ACHN (cell line): ENCODE data around the gene PNPLA1.

ENCODE experiments used
- DNase-seq: peaks from one replicate; pipeline ENCODE4 v3.0.0-alpha.2; 2015
- in situ Hi-C: cut with HindIII; loops from 2 replicates; pipeline ENCODE4 v1.10.0; 2017; ENCODE audit warnings: low sequenced_read_pairs, low pct_ligation_motif_present, low pct_unique_long_range_greater_than_20kb

PNPLA1 gene

GRCh38 chr6:36277946-36278470, 8.1 kb downstream of the PNPLA1 start:
- in situ Hi-C loops = no loop called here
- DNase-seq = no peak

GRCh38 chr6:36280467-36280866, 10.6 kb downstream of the PNPLA1 start:
- in situ Hi-C loops = no loop called here
- no peak for DNase-seq

GRCh38 chr6:36280983-36281382, 11.1 kb downstream of the PNPLA1 start:
- in situ Hi-C loops = no loop called here
- DNase-seq = no peak

DNA sequence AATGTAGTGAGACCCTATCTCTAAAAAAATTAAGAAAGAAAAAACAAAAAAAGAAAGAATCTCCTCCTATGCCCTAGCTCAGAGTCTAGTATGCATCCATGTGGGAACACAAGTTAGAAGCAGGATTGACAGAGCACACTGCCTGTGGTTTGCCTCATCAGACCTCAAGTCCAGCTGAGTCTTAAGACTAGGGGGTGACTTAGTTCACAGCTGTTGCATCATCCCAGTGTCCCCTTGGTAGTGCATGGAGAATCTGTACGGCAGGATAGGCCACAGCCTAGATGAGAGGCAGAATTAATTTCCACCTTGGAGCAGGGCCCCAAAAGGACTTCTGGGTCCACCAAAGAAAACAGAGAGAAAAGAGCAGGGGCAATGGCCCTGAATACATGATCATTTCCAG, 13.7 kb downstream of the PNPLA1 start:
- in situ Hi-C loops = no loop called here
- DNase-seq = no peak

DNA sequence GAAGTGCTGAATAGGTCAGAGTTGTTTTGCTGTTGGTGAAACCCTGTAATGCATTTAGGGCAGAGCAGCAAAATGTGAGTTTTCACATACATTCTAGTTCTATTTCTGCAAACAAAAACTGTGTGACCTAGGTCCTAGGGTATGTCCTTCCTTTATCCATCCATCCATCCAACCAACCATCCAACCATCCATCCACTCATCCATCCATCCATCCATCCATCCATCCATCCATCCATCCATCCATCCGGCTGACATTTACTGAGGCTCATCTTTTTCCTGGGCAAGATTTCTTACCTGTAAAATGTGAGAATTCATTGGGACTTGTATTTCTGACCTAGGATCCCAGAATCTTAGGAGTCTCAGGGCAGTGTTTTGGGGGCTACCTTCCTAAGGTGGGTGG, 14.5 kb downstream of the PNPLA1 start:
- no peak for DNase-seq
- in situ Hi-C loops = no loop called here

DNA sequence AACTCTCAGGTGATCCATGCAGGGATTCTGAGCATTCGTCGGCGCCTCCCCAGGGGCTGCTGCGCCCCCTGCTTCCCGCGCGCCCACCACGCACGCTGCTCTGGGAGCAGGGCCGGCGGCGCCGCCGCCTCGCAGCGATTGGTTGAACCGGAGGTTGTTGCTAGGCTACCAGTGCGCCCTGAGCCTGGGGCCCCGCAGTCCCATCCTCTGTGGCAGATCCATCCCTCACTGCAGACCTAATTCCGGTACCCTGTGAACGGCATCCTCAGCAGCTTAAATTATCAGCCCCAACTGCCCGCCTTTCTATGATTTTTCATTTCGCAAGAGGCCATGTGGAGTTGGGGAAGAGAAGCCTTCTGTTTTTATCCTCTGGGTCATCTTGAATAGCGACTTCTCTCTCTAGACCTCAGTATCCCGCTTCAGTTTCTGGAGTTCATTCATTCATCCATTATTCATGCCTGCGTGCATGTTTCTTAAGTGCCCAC, 15.4 kb downstream of the PNPLA1 start:
- DNase-seq = no peak
- in situ Hi-C loops = no loop called here

DNA sequence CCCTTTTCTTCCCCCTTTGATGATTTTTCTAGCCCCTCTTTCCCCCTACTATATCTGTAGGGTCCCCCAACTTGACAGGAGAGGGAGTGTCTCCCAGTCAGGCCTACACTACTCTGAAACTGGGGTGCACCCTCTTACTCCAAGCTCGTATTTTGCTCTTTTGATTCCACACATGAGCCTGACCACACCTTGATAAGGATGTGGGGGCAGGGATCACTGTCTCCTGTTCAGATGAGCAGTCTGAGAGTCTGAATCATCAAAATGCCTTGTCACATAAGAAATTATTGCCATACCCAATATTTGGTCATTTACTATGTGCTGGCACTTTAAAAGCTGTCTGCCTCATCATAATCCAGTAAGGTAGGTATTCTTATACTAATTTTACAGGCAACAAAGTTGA, 15.9 kb downstream of the PNPLA1 start:
- in situ Hi-C loops = no loop called here
- no peak for DNase-seq

GRCh38 chr6:36286858-36287257, 17.0 kb downstream of the PNPLA1 start:
- DNase-seq = no peak
- in situ Hi-C loops = no loop called here

- no peak for DNase-seq
- in situ Hi-C loops = no loop called here
These were observed 19.5 kb downstream of the PNPLA1 start for GRCh38 chr6:36289281-36289878.

- in situ Hi-C loops = no loop called here
- peak; percentile 22 for DNase-seq
These were observed 21.1 kb downstream of the PNPLA1 start for GRCh38 chr6:36290668-36291620.

GRCh38 chr6:36292170-36292569, 22.3 kb downstream of the PNPLA1 start:
- no peak for DNase-seq
- in situ Hi-C loops = no loop called here

DNA sequence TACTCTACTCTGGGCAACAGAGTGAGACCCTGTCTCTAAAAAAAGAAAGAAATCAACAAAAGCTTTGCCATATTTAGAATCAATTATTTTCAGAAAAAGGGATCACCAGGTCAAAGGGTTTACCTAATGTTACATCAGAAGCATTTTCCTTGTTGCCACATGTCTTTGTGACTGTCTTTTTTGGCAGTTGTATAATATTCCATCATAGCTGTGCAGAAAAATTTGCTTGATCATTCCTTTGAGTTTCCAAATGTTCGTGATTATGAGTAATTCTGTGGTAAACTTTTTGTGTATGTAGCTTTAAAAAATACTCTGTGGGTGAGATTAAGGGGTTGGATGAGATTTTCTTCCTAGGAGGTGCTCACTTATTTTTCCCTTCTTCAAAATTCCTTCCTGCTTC, 26.4 kb downstream of the PNPLA1 start:
- in situ Hi-C loops = no loop called here
- no peak for DNase-seq

- in situ Hi-C loops = no loop called here
- DNase-seq = no peak
These were observed 27.2 kb downstream of the PNPLA1 start for GRCh38 chr6:36297051-36297450.

GRCh38 chr6:36297511-36297910, 27.7 kb downstream of the PNPLA1 start:
- in situ Hi-C loops = no loop called here
- no peak for DNase-seq

- in situ Hi-C loops = no loop called here
These were observed 28.2 kb downstream of the PNPLA1 start for GRCh38 chr6:36298027-36298426.

GRCh38 chr6:36301085-36301658, 31.3 kb downstream of the PNPLA1 start:
- in situ Hi-C loops = no loop called here
- DNase-seq = no peak

More at GRCh38 chr6:36298027-36298426, 28.2 kb downstream of the PNPLA1 start:
- DNase-seq = no peak

GRCh38 chr6:36301781-36302180, 31.9 kb downstream of the PNPLA1 start:
- in situ Hi-C loops = no loop called here
- no peak for DNase-seq

DNA sequence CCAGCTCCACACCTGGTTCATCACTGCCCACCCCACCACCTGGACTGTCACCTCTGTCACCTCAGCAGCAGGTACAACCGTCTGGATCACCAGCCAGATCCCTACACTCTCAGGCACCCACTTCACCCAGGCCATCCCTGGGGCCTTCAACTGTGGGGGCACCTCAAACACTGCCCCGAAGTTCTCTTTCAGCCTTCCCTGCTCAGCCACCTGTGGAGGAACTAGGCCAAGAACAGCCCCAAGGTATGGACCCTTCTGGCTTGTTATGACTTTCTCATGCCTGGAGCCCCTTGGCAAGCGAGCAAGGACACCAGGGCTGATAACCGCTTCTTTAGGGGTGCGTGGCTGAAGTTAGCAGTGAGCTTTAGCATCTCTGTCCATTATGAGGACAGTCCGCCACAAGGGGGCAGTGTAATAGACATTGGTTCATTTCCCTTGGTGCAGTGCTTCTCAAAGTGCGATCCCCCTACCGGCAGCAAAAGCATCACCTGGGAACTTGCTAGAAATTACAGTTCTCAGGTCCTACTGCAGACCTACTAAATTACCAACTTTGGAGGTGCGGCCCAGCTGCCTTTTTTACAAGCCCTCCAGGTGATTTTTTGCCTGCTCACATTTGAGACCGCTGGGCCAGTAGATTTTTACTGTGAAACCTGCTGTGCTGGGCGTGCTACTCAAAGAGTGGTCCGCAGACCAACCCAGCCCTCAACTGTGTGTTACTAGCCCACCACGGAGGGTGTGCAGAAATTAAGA, 32.5 kb downstream of the PNPLA1 start:
- DNase-seq = peak; percentile 87
- in situ Hi-C loops = no loop called here

DNA sequence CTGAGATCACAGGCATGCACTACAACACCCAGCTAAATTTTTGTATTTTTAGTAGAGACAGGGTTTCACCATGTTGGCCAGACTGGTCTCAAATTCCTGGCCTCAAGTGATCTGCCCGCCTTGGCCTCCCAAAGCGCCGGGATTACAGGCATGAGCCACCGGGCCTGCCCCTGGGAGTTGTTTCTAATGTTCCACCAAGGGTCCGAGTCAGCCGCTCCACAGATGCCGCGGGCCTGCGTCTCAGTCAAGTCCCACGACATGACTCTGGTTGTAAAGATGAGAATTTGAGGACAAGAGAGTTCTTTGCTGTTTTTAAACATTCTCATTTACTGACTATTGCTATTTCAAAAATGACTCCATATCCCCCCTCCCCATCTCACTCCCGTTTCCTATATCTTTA, 36.0 kb downstream of the PNPLA1 start:
- DNase-seq = no peak
- in situ Hi-C loops = no loop called here
